PC-9 (cell line): ENCODE results near the gene AMBRA1. TPM values are rescaled to one million over a fixed set of nuclear protein-coding genes. Genes with fewer than 3 reads are reported as not detected.

Experiments used
- BruUV-seq: library from RNA; stranded (reverse); fragments of 400-500 nt; replicated peaks from 2 replicates; lab custom pipeline; 2021; lab: Mats Ljungman, UMichigan
- CTCF ChIA-PET: fragments of 300-600 bp; sonication (Branson Sonifier 250); formaldehyde crosslinking; loops from one replicate; lab custom pipeline; 2022; ENCODE audit warnings: antibody characterized with exemption; lab: Charles Lee
- POLR2A ChIA-PET: fragments of 300-600 bp; sonication (Branson Sonifier 250); formaldehyde crosslinking; loops from one replicate; lab custom pipeline; 2022; ENCODE audit warnings: antibody characterized with exemption; ENCODE audit not compliant: unreplicated experiment; lab: Charles Lee
- DNase-seq, 2 experiments: peaks; one replicate each; pipeline versions ENCODE4 v3.0.0 to v3.0.0-alpha.2; 2015 to 2022; ENCODE audit warnings: mixed read lengths in 1 of 2
- H2AFZ ChIP-seq: fragments of 200-600 bp; sonication (generic); 2 replicates; pipeline ENCODE4 v1.8.1; 2017; ENCODE audit warnings: antibody characterized with exemption
- H3F3A ChIP-seq: fragments of 200-600 bp; sonication (generic); 2 replicates; pipeline ENCODE4 v1.8.1; 2017; ENCODE audit warnings: antibody characterized with exemption, mild to moderate bottlenecking, low read depth; ENCODE audit not compliant: insufficient read depth
- H3K27ac ChIP-seq: fragments of 200-600 bp; sonication (generic); 2 replicates; pipeline ENCODE4 v1.6.1; 2016; ENCODE audit warnings: mixed run types
- H3K27me3 ChIP-seq: fragments of 200-600 bp; sonication (generic); 2 replicates; pipeline ENCODE4 v1.6.1; 2016; ENCODE audit warnings: low read depth, mixed run types; ENCODE audit not compliant: insufficient read depth
- H3K36me3 ChIP-seq: fragments of 200-600 bp; sonication (generic); 2 replicates; pipeline ENCODE4 v1.6.1; 2016; ENCODE audit warnings: low read depth, mixed run types
- H3K4me1 ChIP-seq: fragments of 200-600 bp; sonication (generic); replicated peaks from 2 replicates; pipeline ENCODE4 v1.6.1; 2016; ENCODE audit warnings: mixed run types; ENCODE audit not compliant: insufficient read depth
- H3K4me2 ChIP-seq: fragments of 200-600 bp; sonication (generic); 2 replicates; pipeline ENCODE4 v1.6.1; 2017; ENCODE audit warnings: mixed run types
- H3K4me3 ChIP-seq: fragments of 200-600 bp; sonication (generic); 2 replicates; pipeline ENCODE4 v1.6.1; 2016; ENCODE audit warnings: mixed run types
- H3K79me2 ChIP-seq: fragments of 200-600 bp; sonication (generic); 2 replicates; pipeline ENCODE4 v1.6.1; 2017; ENCODE audit warnings: low read depth, mixed run types
- H3K9me2 ChIP-seq: fragments of 200-600 bp; sonication (generic); 2 replicates; pipeline ENCODE4 v1.8.1; 2017; ENCODE audit warnings: mild to moderate bottlenecking; ENCODE audit not compliant: insufficient read depth
- H3K9me3 ChIP-seq: fragments of 200-600 bp; sonication (generic); 2 replicates; pipeline ENCODE4 v1.8.1; 2016; ENCODE audit warnings: low read depth; ENCODE audit not compliant: insufficient read depth
- H4K20me1 ChIP-seq: fragments of 200-600 bp; sonication (generic); 2 replicates; pipeline ENCODE4 v1.8.1; 2017; ENCODE audit not compliant: insufficient read depth
- CTCF ChIP-seq: fragments of 200-600 bp; sonication (generic); conservative IDR thresholded peaks from 2 replicates; pipeline ENCODE4 v1.6.1; 2017; ENCODE audit warnings: mixed run types, antibody characterized with exemption, mild to moderate bottlenecking, moderate library complexity
- EZH2 ChIP-seq: fragments of 200-600 bp; sonication (generic); IDR thresholded peaks from 2 replicates; pipeline ENCODE4 v1.8.0; 2017; ENCODE audit warnings: antibody characterized with exemption, low read depth
- intact Hi-C: fragments of 100-400 bp; cut with micrococcal nuclease; formaldehyde crosslinking; loops from one replicate; pipeline ENCODE4 v1.10.0; 2022; ENCODE audit not compliant: unreplicated experiment
- total RNA-seq: library from RNA; stranded (reverse); gene quantifications from 2 replicates; pipeline ENCODE4 v1.2.3, GENCODE V29; 2021

The AMBRA1 gene
- total RNA-seq, 1 experiment from 2014 or later, result 41.4 TPM

GRCh38 chr11:46562527-46562926 is 31.3 kb downstream of the AMBRA1 start:
- Histone ChIP-seq H3K4me3 (no peak overlapping the region), H3K9me3 (no peaks in the 10 kb centered on the region), H4K20me1 (no peaks in the 10 kb centered on the region), H3K4me1 (peaks cover 65% of the 10 kb centered on the region), H3K4me2 (no peak overlapping the region), H3K79me2 (peaks cover 97% of the 10 kb centered on the region), H3K27me3 (no peaks in the 10 kb centered on the region), H3K36me3 (no peaks in the 10 kb centered on the region), H3F3A (peaks cover 36% of the 10 kb centered on the region), H3K9me2 (no peaks in the 10 kb centered on the region), H2AFZ (no peak overlapping the region), H3K27ac (no peak overlapping the region)
- ChIA-PET POLR2A (no interaction called here), CTCF (interaction anchor here (0.5 to 0.6 kb wide), 2 partner anchors 9 to 46 kb away, joined by 4 to 7 read pairs; no protein-coding TSS in a partner anchor)
- no peak for DNase-seq
- intact Hi-C loops, result no loop called here
- TF ChIP-seq EZH2 (no peak), CTCF (no peak)
- BruUV-seq, result no TSS peak

- Histone ChIP-seq H3K4me1 (peaks cover 76% of the 10 kb centered on the region), H4K20me1 (no peaks in the 10 kb centered on the region), H2AFZ (no peak overlapping the region), H3K4me3 (no peak overlapping the region), H3K27me3 (no peaks in the 10 kb centered on the region), H3K27ac (peak overlapping the region; percentile 51), H3K4me2 (peak overlapping the region; percentile 11; the same call in 1 of the 2 replicates), H3K79me2 (peaks cover 97% of the 10 kb centered on the region), H3K36me3 (no peaks in the 10 kb centered on the region), H3K9me3 (no peaks in the 10 kb centered on the region), H3K9me2 (no peaks in the 10 kb centered on the region), H3F3A (peaks cover 49% of the 10 kb centered on the region)
- no TSS peak for BruUV-seq
- DNase-seq, result peak in 1 of 2 experiments; percentile 14
- no peak for TF ChIP-seq CTCF
- no peak for TF ChIP-seq EZH2
- ChIA-PET POLR2A (interaction anchor here (0.6 to 0.7 kb wide), 2 partner anchors 27 to 53 kb away, joined by 5 to 9 read pairs; no protein-coding TSS in a partner anchor), CTCF (interaction anchor here (0.6 kb wide), 1 partner anchor 260 kb away, joined by 6 read pairs; no protein-coding TSS in a partner anchor)
- intact Hi-C loops, result no loop called here
Measured at GRCh38 chr11:46560300-46560991, 33.4 kb downstream of the AMBRA1 start.

- Histone ChIP-seq H3F3A (peaks cover 49% of the 10 kb centered on the region), H3K79me2 (peaks cover 98% of the 10 kb centered on the region), H3K4me2 (no peak overlapping the region), H3K36me3 (no peaks in the 10 kb centered on the region), H3K9me3 (no peaks in the 10 kb centered on the region), H3K27ac (peak overlapping the region; percentile 51; the same call in 1 of the 2 replicates), H3K4me1 (peaks cover 76% of the 10 kb centered on the region), H4K20me1 (no peaks in the 10 kb centered on the region), H2AFZ (no peak overlapping the region), H3K4me3 (no peak overlapping the region), H3K9me2 (no peaks in the 10 kb centered on the region), H3K27me3 (no peaks in the 10 kb centered on the region)
- ChIA-PET POLR2A (no interaction called here), CTCF (interaction anchor here (0.6 kb wide), 1 partner anchor 259 kb away, joined by 6 read pairs; no protein-coding TSS in a partner anchor)
- DNase-seq, result no peak
- no TSS peak for BruUV-seq
- TF ChIP-seq CTCF (no peak), EZH2 (no peak)
- intact Hi-C loops, result no loop called here
Measured at GRCh38 chr11:46559815-46560214, 34.0 kb downstream of the AMBRA1 start.
